Measurements from ENCODE around the gene NKD2.
"Not testable (repeated sequence)": the region's sequence is repeated elsewhere in the genome, so short reads cannot be mapped to it uniquely, and the experiment has no call there.

NKD2 gene

DNA sequence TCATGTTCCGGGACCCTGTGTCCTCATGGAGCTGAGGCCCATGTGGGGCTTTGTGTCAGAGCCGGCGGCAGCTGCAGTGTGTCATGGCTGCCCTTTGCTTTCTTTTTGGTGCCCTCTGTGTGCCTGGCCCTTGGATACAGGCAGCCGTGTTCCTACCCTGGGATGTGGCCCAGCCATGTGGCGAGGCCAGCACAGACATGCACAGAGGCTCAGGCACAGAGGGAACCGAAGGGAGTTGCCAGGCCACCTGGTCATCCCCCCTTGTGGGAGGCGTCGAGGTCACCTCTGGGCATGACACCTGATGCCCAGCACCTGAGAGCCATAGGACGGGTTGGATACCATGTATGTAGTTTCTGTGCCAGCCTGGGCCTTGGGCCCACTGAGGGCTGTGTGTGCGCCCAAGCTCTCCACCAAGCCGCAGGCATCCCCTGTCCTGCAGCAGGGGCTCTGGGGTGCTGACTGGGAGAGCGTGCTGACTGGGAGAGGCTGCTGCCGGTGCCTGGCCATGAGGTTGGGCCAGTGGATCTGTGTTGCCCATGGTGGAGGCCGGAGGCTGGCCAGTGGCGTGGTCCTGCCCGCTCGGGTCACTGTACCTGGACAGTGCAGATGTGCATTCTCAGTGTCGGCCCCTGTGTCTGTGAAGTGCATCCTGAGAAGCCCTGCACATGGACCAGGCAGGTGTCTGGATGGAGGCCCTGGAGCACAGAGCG lies 4.8 kb downstream of the NKD2 start:
- DNase-seq (ENCODE audit: low read depth) = no peak

DNA sequence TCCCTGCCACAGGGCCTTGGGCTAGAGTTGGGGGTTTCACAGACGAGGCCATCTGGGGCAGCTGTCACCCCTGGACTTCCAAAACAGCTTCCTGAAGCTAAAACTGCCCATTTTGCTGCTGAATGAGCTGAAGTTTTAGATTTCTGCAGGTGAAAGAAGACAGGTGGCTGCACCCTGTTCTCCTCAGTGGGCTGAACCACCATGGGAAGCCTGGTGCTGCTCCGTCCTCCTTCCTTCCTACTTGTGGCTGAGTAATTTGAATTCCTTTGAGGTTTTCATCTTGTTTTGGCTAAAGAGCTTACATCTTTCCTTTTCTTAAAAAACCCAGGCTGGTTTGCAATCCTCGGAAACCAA lies 5.3 kb downstream of the NKD2 start:
- DNase-seq (ENCODE audit: low read depth) = no peak

DNA sequence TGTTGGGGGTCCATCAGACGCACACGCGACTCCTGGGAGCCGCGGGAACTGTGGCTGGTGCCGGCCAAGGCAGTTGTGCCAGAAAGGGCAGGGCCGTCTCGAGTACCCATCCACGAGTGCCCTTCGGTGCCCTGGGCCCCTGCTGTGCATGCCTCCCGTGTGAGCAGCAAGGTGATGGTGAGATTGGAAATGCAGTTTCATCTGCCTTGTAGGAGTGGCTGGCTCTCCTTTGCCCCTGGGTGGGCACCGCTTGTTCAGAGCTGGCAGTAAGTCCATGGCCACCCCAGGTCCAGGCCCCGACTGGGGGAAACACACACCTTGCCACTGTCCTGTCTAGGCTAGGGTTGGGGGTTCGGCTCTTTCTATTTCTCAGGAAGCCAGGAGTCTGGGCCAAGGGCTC lies 5.7 kb downstream of the NKD2 start:
- DNase-seq (ENCODE audit: low read depth) = no peak

DNA sequence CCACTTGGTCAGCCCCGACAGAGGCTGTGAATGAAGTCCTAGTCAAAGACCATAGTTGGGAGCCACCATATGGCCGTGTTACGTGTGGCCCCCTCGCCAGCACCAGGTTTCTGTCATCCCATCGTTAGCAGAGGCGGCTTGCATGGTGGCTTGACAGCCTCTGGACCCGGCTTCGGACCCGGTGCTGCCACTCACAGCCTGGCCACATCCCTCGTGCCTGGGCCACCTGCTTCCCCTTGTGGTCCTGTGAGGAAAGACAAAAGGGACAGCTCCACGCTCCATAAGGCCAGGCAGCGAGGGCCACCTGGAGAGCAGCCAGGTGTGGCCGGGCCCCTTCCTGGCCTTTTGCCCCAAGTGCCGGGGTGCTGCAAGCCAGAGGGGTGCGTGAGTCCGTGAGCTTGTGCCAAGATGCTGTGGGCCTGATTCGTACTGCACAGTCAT lies 6.2 kb downstream of the NKD2 start:
- no peak for DNase-seq (ENCODE audit: low read depth)

DNA sequence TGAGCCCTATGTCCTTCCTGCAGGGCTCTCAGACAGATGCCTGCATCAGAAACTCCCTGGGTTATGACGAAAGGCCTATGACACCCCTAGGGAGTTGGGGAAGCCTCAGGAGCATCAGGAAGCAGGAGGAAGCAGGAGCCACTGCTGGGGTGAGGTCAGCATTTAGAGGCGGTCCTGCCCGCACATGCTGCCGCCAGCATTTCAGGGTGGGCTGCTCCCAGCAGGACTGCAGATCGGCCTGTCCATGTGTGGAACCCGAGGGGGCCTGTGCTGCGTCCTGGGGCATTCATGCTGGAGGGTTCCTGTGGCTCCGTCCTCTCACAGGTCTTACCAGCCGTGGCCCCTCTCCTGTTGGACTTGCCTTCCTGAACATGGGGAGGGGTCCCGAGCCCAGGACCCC lies 6.9 kb downstream of the NKD2 start:
- DNase-seq (ENCODE audit: low read depth) = no peak

DNA sequence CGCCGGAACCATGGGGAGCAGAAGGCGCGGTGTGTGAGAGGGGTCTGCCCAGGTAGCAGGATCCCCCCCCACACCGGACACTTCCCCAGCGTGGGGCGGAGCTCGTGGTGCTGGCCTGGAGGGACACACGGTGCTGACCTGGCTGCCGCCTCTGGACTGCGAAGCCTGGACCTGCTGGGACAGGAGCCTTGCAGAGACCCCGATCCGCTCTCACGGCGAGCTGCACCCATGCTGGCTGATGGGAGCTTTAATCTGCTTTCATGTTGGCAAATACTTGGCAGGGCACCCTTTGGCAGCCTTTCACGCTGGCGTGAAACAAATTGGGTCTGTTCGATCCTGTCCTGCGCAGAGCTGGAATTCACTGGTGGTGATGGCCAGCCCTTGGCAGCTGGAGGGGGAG lies 7.4 kb downstream of the NKD2 start:
- DNase-seq (ENCODE audit: low read depth) = no peak

DNA sequence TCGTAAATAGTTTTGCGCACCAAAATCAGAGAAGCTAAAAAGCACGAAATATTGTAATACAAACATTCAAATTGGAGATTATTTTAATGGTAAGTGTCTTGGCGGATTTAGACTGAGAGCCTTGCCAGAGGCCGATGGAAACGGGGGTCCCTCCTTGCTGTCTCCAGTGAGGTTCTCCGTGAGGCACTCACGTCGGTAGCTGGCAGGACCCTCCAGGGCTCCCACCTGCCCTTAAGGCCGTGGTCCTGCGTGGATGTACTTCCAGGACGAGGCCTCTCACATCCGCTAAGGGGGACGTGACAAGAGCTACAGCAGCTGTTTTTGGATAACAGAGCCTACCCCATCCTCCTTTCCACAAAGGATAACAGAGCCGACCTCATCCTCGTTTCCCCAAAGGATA lies 7.9 kb downstream of the NKD2 start:
- DNase-seq (ENCODE audit: low read depth) = no peak

DNA sequence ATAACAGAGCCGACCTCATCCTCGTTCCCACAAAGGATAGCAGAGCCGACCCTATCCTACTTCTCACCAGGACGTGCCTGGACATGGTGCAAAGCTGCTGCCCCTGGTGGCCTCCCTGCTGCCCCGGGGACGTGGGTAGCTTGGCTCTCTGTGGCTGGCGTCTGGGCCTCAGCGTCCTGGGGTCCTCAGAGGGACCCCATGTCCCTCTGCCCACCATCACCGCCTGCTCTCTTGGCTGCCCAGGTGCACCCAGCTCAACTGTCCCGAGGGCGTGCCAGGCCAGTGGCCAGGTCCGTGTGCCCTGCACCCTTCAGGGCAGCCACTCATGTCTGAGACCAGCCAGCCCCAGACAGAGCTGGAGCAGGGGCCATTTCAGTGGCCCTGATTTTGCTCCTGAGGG lies 8.5 kb downstream of the NKD2 start:
- DNase-seq (ENCODE audit: low read depth) = no peak

DNA sequence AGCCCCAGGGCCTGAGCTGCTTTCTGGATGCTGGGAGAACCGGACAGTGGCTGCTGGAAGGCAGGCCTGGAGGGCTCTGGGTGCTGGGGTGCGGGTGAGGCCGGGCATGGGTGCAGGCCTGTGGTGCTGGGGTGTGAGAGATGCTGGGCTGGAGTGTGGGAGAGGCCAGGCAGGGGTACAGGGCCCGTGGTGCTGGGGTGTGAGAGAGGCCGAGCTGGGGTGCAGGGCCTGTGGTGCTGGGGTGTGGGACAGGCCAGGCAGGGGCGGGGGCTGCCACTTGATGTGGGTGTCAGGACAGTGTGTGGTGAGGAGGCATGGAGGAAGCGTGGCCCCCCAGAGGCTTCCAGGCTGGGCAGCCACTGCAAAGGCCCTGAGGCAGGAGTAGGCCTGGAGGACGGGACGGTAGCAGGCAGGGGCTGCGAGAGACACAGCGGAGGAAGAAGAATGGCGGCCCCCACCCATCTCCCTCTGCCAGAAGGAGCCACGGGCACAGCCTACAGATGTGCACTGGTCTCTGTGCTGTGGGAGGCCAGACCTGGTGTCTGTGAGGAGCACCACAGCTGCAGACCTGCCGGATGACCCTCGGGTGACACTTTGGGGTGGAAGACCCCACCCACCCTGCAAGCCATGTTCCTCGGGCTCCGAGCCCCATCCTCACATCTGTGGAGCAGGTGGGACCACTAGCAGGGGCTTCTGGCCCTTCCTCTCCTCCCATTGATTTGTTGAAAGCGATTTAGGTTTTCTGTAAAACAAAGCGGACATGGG lies 9.3 kb downstream of the NKD2 start:
- no peak for DNase-seq (ENCODE audit: low read depth)

DNA sequence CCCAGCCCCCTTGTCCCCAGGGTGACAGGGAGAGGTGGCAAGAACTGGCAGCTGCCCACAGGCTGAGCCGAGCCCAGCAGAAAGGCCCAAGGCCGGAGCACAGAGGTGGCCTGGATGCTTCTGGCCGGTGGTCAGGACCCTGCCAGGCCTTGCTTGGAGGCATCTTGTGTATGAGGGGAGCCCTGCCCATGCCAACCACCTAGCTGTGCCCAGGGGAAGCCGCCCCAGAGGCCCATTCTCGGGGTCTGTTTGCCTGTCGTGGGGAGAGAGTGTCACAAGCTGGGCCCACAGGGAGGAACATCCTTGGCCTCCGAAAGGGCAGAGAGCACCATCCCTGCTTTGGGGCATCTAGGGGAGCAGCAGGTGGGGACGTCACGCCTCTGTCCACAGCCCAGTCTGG lies 10.0 kb downstream of the NKD2 start:
- DNase-seq (ENCODE audit: low read depth) = no peak

DNA sequence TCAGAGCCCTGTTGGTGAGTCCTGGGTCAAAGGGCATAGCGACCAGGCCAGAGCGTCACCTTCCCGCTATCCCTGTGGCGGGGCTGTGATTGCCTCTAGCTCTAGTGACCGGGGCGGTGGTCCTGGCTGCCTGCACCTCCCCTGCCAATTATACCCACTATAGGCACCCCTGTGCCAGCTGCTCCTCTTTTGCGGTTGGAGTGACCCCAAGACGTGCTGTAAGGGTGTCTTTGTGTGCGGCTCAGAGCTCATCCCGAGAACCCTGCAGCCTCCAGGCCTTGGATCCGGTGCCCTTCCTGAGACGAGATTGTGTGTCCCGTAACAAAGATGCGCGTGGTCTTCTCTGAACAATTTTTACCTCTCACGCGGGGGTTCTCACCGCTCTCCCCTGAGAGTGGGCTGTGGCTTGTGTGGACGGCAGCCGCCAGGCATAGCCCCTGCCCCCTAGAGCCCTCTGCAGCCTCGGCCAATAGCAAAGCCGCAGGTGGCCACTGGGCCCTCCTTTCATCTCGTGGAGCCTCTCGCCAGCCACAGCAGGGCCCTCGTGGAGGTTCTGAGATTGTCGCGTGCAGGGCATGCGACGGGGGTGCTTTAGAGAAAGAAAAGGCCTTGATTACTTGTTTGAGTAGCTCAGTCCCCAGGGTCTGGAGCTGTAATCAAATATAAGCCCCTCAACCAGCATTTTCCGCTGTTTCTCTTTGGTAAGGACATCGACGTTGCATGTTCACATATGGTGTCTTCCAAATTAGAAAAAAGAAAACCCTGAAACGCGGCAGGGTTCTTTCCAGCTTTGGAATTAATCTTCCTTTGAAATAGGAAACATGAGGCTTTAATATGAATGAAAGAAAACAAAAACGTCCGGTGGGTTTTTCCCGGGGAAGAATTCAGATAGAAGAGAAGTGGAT lies 10.7 kb downstream of the NKD2 start:
- no peak for DNase-seq (ENCODE audit: low read depth)

DNA sequence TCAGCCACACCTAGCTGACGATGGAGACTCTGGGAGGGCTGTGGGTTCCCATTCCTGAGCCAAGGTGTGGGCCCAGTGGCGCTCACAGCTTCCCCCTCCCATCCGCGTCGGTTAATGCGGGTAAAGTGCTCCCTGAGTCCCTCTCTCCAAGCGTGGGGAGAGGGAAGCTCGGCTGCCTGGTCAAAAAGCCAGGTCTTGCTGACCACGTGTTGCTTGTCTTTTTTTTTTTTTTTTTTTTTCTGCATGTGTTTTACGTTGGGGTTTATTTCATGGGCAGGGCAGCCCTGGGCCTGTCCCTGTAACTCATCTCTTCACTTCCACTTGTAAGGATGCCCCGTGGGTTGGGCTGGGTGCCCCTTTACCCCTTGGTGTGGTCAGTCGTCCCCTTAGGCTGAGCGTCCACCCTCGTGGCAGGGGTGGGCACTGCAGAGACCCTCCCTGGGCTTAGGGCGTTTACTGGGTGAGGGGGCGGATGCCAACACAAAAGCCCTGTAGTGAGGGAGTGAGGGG lies 11.9 kb downstream of the NKD2 start:
- DNase-seq (ENCODE audit: low read depth) = no peak

DNA sequence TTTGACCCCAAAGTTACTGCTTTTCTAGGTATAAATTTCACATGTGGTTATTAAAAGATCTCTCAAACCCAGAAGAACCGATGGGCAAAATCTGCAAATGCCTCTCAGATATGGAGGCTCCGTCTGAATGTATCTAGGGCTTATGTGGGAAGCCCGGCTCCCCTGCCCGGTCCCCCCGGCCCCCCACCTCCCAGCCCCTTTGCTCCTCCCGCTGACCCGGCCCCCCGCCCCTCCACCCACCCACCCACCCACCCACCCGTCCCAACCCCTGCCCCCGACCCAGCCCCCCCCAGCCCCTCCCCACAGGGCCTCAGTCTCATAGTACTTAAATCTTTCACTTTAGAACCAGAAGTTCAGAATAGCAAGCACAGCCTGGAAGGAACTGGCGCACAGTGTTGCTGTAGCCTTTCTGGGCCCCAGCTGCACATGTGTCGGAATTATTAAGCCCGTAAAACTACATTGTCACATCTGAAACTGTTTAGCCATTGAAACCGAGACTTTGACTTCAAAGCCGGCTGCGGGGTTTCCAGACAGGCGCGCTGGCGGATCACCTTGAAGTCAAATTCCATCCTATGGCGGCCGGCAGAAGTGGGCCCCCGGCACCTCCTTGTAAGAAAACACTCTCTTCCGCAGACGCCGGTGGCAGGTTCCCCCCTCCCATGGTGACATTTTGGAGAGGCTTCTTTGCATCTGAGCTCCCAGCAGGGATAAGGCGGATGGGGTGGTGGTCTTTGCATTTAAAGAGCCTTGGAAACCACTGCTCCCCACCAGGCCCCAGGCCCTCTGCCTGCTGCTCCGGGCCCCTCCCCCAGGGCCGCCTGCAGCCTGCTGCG lies 12.8 kb downstream of the NKD2 start:
- no peak for DNase-seq (ENCODE audit: low read depth)

DNA sequence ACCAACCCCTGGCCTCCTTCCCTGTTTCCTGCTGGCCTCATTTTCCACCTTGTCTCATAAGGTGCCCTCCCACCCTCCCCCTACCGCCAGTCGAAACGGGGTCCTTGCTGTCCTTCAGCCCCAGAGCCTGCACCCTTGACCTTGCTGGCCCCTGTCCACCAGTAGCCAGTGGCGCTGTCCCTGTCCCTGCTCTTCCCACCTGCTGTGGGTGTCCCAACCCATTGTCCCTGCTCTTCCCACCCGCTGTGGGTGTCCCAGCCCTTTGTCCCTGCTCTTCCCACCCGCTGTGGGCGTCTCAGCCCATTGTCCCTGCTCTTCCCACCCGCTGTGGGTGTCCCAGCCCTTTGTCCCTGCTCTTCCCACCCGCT lies 13.4 kb downstream of the NKD2 start:
- DNase-seq (ENCODE audit: low read depth) = not testable (repeated sequence)

DNA sequence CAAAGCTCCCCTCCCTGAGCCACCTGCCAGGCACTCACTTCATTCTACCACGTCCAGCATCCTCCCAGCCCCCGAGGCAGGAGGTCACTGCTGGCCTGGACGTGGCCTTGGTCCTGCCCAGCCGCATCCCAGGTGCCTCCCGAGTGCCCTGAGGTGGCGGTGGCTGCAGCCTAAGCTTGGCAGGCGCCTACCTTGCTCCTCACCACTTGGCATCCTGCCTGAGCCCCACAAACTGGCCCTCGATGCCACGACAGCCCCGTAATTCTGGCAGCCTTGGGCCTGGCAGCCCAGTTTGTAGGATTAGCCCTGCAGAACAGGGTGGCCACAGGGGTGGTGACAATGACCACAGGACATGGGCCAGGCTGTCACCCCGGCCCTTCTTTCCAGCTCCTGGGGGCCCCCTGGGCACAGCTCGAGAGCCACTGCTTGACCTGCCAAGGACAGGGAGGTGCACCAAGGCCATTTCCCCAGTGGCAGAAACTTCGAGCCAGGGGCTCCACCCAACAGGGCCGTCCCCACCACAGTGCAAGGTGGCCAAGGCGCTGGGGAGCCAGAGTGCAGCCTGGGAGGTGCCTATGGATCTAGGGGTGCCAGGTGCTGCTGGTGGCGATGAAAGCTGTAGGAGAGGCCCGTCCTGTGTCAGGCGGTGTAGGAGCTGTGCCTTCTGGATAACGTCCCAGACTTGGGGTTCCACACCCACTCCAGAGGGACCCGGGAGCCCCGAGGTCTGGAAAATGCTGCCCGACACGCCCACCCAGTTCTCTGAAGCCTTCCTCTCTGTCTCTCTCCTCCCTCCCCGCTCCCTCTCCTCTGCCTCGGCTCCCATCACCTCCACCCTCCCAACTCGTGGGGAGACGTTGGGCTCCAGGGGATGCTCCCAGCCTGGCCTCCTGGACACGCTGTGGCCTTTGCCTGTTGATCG lies 18.4 kb downstream of the NKD2 start:
- no peak for DNase-seq (ENCODE audit: low read depth)

DNA sequence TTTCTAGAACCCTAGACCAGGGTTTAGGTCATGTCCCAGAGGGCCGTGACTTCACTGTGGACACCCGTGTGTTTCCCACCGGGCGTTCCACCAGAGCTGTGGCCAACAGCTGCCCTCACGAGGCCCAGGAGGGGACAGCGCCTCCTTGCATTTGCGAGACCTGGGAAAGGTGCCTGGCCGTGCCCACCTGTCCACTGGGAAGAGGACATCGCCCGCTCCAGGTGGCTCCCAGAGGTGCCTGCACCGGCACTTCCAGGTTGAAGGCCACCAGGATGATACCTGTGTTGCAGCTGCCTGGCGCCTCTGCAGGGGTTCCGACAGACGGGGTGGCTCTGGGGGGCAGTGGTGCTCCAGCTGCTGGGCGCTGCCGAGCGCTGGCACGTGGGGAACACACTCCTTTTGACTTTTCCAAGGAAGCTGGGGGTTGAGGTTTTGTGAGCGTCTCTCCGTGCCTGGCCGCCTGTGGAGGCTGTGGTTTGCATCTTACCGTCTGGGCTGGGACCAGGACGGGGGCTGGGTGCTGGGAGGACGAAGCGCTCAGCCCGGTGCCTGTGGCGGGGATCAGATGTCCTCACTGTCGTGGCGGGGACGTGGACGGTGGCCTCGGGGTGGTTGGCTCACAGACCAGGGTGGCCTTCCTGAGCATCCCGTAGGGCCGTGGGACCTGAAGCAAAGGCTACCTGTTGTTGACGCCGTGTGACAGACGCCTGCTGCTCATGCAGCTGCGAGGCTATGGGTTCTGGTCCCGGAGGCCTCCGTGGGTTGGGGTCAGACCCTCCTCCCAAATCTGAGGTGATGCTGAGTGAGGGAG lies 19.2 kb downstream of the NKD2 start:
- DNase-seq (ENCODE audit: low read depth) = no peak

DNA sequence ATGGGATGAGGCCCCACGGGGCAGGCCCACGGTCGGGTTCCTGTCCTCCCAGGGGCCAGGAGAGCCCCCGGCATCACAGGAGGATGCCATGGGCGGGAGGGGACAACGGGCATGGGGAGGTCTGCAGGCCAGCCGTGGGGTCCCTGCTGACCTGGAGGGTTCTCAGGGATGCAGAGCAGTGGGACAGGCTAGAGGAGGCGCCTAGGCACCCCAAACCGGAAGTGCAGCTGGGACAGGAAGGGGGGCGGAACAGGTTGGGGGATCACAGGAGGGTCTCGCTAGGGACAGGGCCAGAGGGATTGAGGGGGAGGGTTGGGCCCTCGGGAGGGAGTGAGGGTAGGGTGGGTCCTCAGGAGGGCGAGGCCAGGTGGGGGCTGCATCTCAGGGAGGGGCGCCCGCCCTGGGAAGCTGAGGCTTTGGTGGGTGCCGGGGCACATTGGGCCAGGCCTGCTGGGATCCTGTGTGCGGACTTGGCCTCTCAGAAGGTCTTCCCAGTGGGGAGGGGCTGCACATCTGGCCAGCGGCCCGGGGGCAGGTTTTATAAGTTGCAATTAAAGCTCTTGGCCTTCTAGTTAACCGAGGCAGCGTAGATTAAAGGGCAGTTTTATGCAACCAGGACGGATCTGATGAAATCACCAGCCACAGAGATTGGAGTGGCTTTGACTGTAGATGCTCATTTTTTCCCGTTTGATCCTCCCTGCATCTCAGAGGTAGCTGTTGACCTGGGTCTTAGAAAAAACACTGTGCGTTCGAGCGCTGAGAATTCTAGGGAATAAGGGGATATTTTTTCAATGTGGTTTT lies 20.1 kb downstream of the NKD2 start:
- no peak for DNase-seq (ENCODE audit: low read depth)

DNA sequence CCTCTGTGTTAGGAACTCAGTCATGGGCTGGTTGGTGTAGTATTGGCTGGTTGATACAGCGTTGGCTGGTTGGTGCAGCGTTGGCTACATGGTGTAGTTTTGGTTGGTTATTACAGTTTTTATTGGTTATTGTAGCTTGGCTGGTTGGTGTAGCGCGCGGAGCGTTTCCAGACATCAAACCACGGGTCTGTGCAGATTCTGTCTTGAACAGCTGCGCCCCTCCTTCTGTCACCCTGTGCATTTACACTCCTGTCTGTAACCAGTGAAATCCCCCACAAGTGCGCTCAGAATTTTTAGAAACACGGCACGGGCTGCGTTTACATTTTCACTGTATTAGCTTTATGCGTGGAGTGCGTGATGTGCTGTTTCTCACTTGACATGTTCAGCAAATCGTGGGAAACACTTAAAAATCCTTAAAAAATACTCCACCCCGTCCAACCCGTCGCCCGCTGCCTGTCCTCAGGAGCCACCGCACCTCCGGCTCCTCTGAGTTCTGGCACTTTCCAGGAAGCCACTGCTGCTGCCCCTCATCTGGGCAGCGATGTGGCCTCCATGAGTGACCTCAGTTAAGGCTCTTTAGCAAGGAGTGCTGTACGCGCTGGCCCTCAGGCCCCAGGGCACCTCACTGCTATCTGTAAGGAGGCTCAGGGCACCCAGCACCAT lies 20.8 kb downstream of the NKD2 start:
- DNase-seq (ENCODE audit: low read depth) = no peak
